ENCODE measurements around the gene BAK1.

DNA sequence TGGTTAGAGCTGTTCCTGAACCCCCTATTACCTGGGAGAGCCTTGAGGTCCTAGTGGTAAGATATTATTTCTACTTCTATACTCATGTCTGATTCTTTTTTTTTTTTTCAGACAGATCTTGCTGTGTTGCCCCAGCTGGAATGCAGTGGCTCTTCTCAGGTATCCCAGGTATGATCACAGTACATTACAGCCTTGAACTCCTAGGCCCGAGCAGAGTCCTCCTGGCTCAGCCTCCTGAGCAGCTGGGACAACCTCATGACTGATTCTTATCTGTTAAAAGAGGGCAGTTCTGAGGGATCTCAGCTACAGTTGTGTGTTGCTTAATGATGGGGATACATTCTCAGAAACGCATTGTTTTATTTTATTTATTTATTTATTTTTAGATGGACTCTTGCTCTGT, 30.2 kb downstream of the BAK1 start:
- TF ChIP-seq POLR2A (IDR thresholded peaks at IDR 0.05): no peak
- TF ChIP-seq, protein P1, sequence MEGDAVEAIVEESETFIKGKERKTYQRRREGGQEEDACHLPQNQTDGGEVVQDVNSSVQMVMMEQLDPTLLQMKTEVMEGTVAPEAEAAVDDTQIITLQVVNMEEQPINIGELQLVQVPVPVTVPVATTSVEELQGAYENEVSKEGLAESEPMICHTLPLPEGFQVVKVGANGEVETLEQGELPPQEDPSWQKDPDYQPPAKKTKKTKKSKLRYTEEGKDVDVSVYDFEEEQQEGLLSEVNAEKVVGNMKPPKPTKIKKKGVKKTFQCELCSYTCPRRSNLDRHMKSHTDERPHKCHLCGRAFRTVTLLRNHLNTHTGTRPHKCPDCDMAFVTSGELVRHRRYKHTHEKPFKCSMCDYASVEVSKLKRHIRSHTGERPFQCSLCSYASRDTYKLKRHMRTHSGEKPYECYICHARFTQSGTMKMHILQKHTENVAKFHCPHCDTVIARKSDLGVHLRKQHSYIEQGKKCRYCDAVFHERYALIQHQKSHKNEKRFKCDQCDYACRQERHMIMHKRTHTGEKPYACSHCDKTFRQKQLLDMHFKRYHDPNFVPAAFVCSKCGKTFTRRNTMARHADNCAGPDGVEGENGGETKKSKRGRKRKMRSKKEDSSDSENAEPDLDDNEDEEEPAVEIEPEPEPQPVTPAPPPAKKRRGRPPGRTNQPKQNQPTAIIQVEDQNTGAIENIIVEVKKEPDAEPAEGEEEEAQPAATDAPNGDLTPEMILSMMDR (IDR thresholded peaks at IDR 0.05): no peak

All from prostate gland (tissue), 2 donors.